ENCODE data around the gene CHST8.

The CHST8 gene

DNA sequence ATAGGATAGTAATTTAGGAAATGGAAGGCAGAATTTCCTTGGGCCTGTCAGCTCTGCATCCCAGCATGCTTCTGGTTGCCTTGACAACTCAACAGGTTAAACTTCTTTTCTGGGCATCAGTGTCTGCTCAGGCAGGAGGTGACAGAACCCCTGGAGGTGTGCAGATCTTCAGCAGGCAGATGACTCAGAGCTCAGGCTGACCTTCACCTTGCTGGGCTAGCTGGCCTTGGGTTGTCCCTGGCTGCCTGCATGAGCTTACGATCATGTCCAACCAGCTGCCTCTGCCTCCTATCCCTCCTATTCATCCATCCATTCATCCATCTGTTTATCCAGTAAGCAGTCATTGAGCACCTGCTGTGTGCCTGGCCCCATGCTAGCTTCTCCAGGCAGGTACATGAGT lies 93.7 kb downstream of the CHST8 start:
- TF ChIP-seq CTCF (conservative IDR thresholded peaks at IDR 0.05; ENCODE audit: low read depth), result no peak
- CTCF ChIA-PET, result no interaction called here
- POLR2A ChIA-PET (ENCODE audit: low non-redundant PET), result no interaction called here
- no peak for DNase-seq (ENCODE audit: low spot score)
- no peak overlapping the region for H3K27ac ChIP-seq

- POLR2A ChIA-PET (ENCODE audit: low non-redundant PET), result no interaction called here
- CTCF ChIA-PET, result interaction anchor here (0.7 kb wide), 1 partner anchor 22 kb away, joined by 4 read pairs; no protein-coding TSS in a partner anchor
- H3K27ac ChIP-seq, result no peak overlapping the region
- DNase-seq (ENCODE audit: low spot score), result no peak
- TF ChIP-seq CTCF (conservative IDR thresholded peaks at IDR 0.05; ENCODE audit: low read depth), result no peak
Measured at GRCh38 chr19:33717878-33718277, 96.1 kb downstream of the CHST8 start.

DNA sequence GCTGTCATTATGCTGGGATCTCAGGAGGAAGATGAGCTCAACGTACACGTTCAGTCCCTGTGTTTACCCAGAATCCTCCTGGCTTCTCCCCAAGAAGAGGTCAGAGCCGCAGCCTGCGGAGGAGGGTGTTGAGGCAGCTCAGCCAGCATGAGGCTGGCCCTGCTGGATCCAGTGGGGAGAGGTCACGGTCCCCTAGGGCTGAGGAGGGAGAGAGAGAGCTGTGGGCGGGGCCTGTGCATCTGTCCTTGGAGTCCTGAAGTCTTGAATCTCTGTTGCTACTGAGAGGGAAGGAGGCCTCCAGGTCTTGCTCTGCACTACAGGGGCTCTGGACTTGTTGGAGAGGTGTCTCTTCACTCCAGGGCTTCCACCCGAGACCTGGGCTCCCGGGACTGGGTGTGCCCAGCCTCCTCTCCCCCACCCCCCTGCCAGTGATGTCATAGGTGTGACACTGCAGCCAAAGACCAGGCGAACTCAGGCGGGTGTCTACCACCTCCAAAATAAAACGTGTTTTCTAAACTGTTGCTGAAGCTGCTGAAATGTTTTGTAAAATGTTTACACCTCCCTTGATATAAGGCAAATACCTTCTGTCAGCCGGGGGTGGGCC lies 97.0 kb downstream of the CHST8 start:
- ChIA-PET POLR2A (ENCODE audit: low non-redundant PET) (no interaction called here), CTCF (no interaction called here)
- DNase-seq (ENCODE audit: low spot score), result no peak
- H3K27ac ChIP-seq, result no peak overlapping the region
- no peak for TF ChIP-seq CTCF (conservative IDR thresholded peaks at IDR 0.05; ENCODE audit: low read depth)

GRCh38 chr19:33719366-33720154 lies 97.8 kb downstream of the CHST8 start:
- ChIA-PET CTCF (no interaction called here), POLR2A (ENCODE audit: low non-redundant PET) (no interaction called here)
- TF ChIP-seq CTCF (conservative IDR thresholded peaks at IDR 0.05; ENCODE audit: low read depth), result no peak
- H3K27ac ChIP-seq, result no peak overlapping the region
- DNase-seq (ENCODE audit: low spot score), result no peak

DNA sequence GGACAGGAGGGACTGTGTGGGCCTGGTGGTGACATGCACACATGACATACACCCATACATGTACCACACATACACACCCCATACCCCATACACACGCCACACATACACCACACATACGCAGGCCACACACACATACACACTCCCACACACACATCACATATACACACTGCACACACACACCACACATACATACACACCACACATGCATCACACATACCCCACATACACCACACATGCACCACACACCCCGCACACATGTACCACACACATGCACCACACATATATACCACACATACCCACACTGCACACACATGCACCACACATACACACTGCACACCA lies 98.4 kb downstream of the CHST8 start:
- POLR2A ChIA-PET (ENCODE audit: low non-redundant PET), result no interaction called here
- TF ChIP-seq CTCF (conservative IDR thresholded peaks at IDR 0.05; ENCODE audit: low read depth), result no peak
- CTCF ChIA-PET, result no interaction called here

GRCh38 chr19:33720691-33721682 lies 99.2 kb downstream of the CHST8 start:
- no peak for TF ChIP-seq CTCF (conservative IDR thresholded peaks at IDR 0.05; ENCODE audit: low read depth)
- CTCF ChIA-PET, result no interaction called here
- DNase-seq (ENCODE audit: low spot score), result no peak
- POLR2A ChIA-PET (ENCODE audit: low non-redundant PET), result no interaction called here
- H3K27ac ChIP-seq, result no peak overlapping the region

More for the DNA sequence above, 98.4 kb downstream of the CHST8 start:
- no peak for DNase-seq (ENCODE audit: low spot score)
- H3K27ac ChIP-seq, result no peak overlapping the region

Measured in RWPE1 (cell line).